ENCODE results near the gene CPSF4L. TPM values are rescaled to one million over a fixed set of nuclear protein-coding genes. Genes with fewer than 3 reads are reported as not detected.
A peak's percentile ranks its signal among the peaks of the same experiment; 100 is the strongest.

CPSF4L gene
- total and polyA plus RNA-seq, 2 of the 13 experiments (the other 11 are each of a cell fraction or from before 2014, with no cell fraction given), result 0.73 to 1.6 TPM

- no peak for TF ChIP-seq PRDM4 (CRISPR knock-in tag; IDR thresholded peaks at IDR 0.05; ENCODE audit: borderline replicate concordance)
- TF ChIP-seq LBX2 (CRISPR knock-in tag; IDR thresholded peaks at IDR 0.05; ENCODE audit: borderline replicate concordance), result no peak
- no peak for TF ChIP-seq RFXANK (CRISPR knock-in tag; IDR thresholded peaks at IDR 0.05)
- TF ChIP-seq ZNF850 (CRISPR knock-in tag; conservative IDR thresholded peaks at IDR 0.05), result no peak
- no peak for TF ChIP-seq TFDP1 (CRISPR knock-in tag; IDR thresholded peaks at IDR 0.05; ENCODE audit: borderline replicate concordance)
- TF ChIP-seq ZNF337 (CRISPR knock-in tag; IDR thresholded peaks at IDR 0.05; ENCODE audit: borderline replicate concordance, low read depth), result no peak
- TF ChIP-seq PBX3 (CRISPR knock-in tag; IDR thresholded peaks at IDR 0.05; ENCODE audit: borderline replicate concordance), result no peak
- no peak for TF ChIP-seq ZNF749 (CRISPR knock-in tag; IDR thresholded peaks at IDR 0.05; ENCODE audit: borderline replicate concordance)
- 0 out of 2 replicates have a peak, but pooled peaks have one; percentile 25 for TF ChIP-seq POGK (CRISPR knock-in tag; conservative IDR thresholded peaks at IDR 0.05)
- no peak for TF ChIP-seq ZNF34 (CRISPR knock-in tag; IDR thresholded peaks at IDR 0.05; ENCODE audit: borderline replicate concordance)
- TF ChIP-seq CERS6 (CRISPR knock-in tag; IDR thresholded peaks at IDR 0.05), result no peak
- no peak for TF ChIP-seq ATF4 (CRISPR knock-in tag; IDR thresholded peaks at IDR 0.05)
- TF ChIP-seq FLYWCH1 (CRISPR knock-in tag; IDR thresholded peaks at IDR 0.05), result no peak
- TF ChIP-seq ATF5 (CRISPR knock-in tag; IDR thresholded peaks at IDR 0.05; ENCODE audit: low read depth), result no peak
- no peak for TF ChIP-seq ELF1 (CRISPR knock-in tag; IDR thresholded peaks at IDR 0.05)
- TF ChIP-seq CEBPG (CRISPR knock-in tag; IDR thresholded peaks at IDR 0.05), result peak; percentile 69; the same call in 1 of the 2 replicates
- TF ChIP-seq ZNF138 (CRISPR knock-in tag; IDR thresholded peaks at IDR 0.05; ENCODE audit: low read depth), result no peak
Measured at GRCh38 chr17:73265646-73266640, 4.3 kb upstream of the CPSF4L start (continued).

Data from HepG2 (cell line).